Gastroesophageal sphincter (tissue), 4 donors: ENCODE data around the gene IKZF1. TPM values are rescaled to one million over a fixed set of nuclear protein-coding genes. Genes with fewer than 3 reads are reported as not detected.

Experiments used
- ATAC-seq: fragments of 150-250 bp; one replicate; pipeline ENCODE4 v1.9.1; 2016; ENCODE audit warnings: mild to moderate bottlenecking, moderate library complexity
- H3K27ac ChIP-seq, 4 donors: fragments of 200-600 bp; sonication (generic) in 3 of 4; 1 replicate in 3 of 4; 2 replicates in 1 of 4; pipeline ENCODE4 v1.5.1; 2016 to 2019
- H3K27me3 ChIP-seq: fragments of 200-600 bp; sonication (generic); one replicate; pipeline ENCODE4 v1.5.1; 2019
- H3K36me3 ChIP-seq, 2 donors: fragments of 200-600 bp; sonication (generic); one replicate each; pipeline ENCODE4 v1.5.1; 2019; ENCODE audit warnings: control low read depth in 1 of 2
- H3K4me1 ChIP-seq, 3 donors: fragments of 200-600 bp; sonication (generic); 1 replicate in 2 of 3; 2 replicates in 1 of 3; pipeline ENCODE4 v1.5.1; 2016 to 2019; ENCODE audit warnings: control low read depth in 2 of 3
- H3K4me3 ChIP-seq, 2 donors: fragments of 200-600 bp; sonication (generic); one replicate each; pipeline ENCODE4 v1.5.1; 2019; ENCODE audit warnings: mild to moderate bottlenecking in 1 of 2, moderate library complexity in 1 of 2
- H3K9me3 ChIP-seq, 3 donors: fragments of 200-600 bp; sonication (generic); one replicate each; pipeline ENCODE4 v1.5.1; 2017 to 2019; ENCODE audit warnings: control low read depth in 2 of 3
- EP300 ChIP-seq: sonication (generic); formaldehyde crosslinking; IDR thresholded peaks from one replicate; pipeline ENCODE4 v1.6.1; 2017; ENCODE audit warnings: antibody characterized with exemption, mild to moderate bottlenecking
- POLR2A ChIP-seq, 2 donors: fragments of 450-650 bp; IDR thresholded peaks; one replicate each; pipeline ENCODE4 v1.6.1; 2017; ENCODE audit warnings: antibody characterized with exemption in 2 of 2, mild to moderate bottlenecking in 2 of 2, moderate library complexity in 1 of 2
- POLR2AphosphoS5 ChIP-seq: sonication (generic); formaldehyde crosslinking; IDR thresholded peaks from one replicate; pipeline ENCODE4 v1.6.1; 2017; ENCODE audit warnings: antibody characterized with exemption
- WGBS, 2 donors: methylation state at CpG; one replicate each; pipeline ENCODE4 v1.1.5; 2018; ENCODE audit warnings: low coverage in 1 of 2; 5-methylcytosine and 5-hydroxymethylcytosine counted together
- total RNA-seq, 4 donors: library from RNA; depleted of rRNA; stranded (reverse); fragments of >200 nt; gene quantifications; one replicate each; pipeline ENCODE4 v1.1.0, GENCODE V29; 2016
- TF ChIP-seq, protein P1 (sequence below), 4 experiments: fragments of 200-600 bp in 2 of 4; fragments of 450-650 bp in 2 of 4; sonication (generic) in 1 of 4; IDR thresholded peaks; one replicate each; pipeline ENCODE4 v1.5.1; 2017 to 2019; ENCODE audit warnings: antibody characterized with exemption in 4 of 4, mild to moderate bottlenecking in 2 of 4, moderate library complexity in 2 of 4

The IKZF1 gene
- total RNA-seq, 4 donors from 2014 or later, result 2.5 to 14.1 (median 5.9) TPM

DNA sequence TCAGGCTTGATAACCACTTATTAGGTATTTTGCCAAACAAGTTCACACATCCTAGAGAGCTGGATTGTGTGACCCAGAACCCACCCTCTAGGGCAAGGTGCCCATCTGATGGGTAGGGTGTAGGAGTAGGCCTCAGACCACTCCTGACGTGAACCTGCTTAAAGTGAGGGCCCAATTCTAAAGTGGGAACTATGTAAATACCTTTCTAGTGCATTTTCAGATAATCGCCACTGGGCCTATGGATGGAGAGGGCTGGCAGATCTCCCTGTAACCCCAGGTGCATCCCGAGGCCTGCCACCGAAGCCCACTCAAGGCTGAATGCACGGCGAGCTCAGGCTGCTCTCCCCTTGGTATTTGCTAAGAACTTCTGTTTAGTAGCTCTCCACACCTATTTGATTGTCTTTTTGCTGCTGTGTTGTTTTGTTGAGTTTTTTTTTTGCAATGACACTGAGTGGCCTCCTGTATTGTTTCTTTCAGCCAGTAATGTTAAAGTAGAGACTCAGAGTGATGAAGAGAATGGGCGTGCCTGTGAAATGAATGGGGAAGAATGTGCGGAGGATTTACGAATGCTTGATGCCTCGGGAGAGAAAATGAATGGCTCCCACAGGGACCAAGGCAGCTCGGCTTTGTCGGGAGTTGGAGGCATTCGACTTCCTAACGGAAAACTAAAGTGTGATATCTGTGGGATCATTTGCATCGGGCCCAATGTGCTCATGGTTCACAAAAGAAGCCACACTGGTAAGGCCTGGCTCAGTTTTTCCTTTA lies 71.7 kb downstream of the IKZF1 start:
- Histone ChIP-seq H3K4me3 (no peak overlapping the region), H3K27me3 (peaks cover 8% of the 10 kb centered on the region), H3K9me3 (no peaks in the 10 kb centered on the region), H3K27ac (no peak overlapping the region), H3K4me1 (no peaks in the 10 kb centered on the region), H3K36me3 (no peaks in the 10 kb centered on the region)
- no peak for TF ChIP-seq EP300
- WGBS, 2 donors, result 84 to 88% methylated on average over 13 to 15 of the region's 15 CpGs
- ATAC-seq, result no peak

DNA sequence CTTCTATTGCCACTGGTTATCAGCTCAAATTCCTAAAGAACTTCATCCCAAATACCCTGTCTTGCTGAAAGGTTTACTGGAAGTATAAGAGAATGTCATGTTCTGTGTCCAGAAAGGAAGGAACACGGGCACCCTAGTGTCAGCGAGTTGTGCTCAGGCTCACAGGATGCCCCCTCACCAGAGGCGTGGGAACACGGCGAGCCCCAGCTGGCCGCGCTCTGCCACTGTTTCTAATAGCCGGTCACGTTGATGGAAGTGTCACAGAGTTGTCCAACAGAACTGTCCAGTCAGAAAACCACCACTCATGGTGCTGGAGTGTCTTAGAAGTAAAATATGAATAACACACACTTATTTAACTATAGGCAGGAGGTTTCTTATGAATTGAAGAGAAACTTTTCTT lies 72.8 kb downstream of the IKZF1 start:
- Histone ChIP-seq H3K4me1 (no peaks in the 10 kb centered on the region), H3K27ac (no peak overlapping the region), H3K36me3 (no peaks in the 10 kb centered on the region), H3K9me3 (no peaks in the 10 kb centered on the region), H3K27me3 (peaks cover 11% of the 10 kb centered on the region), H3K4me3 (no peak overlapping the region)
- TF ChIP-seq EP300 (no peak), POLR2AphosphoS5 (no peak), POLR2A (IDR thresholded peaks at IDR 0.05) (no peak)
- TF ChIP-seq, protein P1, sequence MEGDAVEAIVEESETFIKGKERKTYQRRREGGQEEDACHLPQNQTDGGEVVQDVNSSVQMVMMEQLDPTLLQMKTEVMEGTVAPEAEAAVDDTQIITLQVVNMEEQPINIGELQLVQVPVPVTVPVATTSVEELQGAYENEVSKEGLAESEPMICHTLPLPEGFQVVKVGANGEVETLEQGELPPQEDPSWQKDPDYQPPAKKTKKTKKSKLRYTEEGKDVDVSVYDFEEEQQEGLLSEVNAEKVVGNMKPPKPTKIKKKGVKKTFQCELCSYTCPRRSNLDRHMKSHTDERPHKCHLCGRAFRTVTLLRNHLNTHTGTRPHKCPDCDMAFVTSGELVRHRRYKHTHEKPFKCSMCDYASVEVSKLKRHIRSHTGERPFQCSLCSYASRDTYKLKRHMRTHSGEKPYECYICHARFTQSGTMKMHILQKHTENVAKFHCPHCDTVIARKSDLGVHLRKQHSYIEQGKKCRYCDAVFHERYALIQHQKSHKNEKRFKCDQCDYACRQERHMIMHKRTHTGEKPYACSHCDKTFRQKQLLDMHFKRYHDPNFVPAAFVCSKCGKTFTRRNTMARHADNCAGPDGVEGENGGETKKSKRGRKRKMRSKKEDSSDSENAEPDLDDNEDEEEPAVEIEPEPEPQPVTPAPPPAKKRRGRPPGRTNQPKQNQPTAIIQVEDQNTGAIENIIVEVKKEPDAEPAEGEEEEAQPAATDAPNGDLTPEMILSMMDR (IDR thresholded peaks at IDR 0.05), result no peak
- no peak for ATAC-seq
- 80 to 100% methylated on average over 1 of the region's 9 CpGs for WGBS, 2 donors

DNA sequence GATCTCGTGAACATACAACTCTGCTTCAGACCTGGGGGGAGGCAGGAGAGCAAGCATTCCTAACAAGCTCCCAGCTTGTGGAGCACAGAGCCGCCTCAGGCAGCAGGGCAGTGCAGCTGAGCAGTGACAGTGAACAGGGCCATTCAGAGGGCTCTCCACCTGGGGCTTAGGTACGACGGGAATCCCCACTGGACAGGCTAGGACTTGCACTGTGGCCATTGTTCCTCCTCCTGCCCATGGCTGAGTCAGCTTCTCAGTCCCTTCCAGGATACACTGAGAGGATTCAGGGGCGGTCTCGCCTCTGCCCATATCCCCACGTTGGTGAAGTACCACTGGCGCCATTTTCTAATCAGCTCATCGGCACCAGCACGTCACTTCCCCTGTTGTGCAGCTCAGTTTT lies 74.6 kb downstream of the IKZF1 start:
- H3K9me3 ChIP-seq, result no peaks in the 10 kb centered on the region
- H3K4me3 ChIP-seq, result no peak overlapping the region
- WGBS, 2 donors, result 49 to 90% methylated on average over 3 to 9 of the region's 10 CpGs
- H3K36me3 ChIP-seq, result no peaks in the 10 kb centered on the region
- ATAC-seq, result no peak
- no peak for TF ChIP-seq POLR2AphosphoS5
- no peak for TF ChIP-seq POLR2A (IDR thresholded peaks at IDR 0.05)
- no peak for TF ChIP-seq EP300
- TF ChIP-seq, protein P1 (IDR thresholded peaks at IDR 0.05), result no peak
- H3K27ac ChIP-seq, result no peak overlapping the region
- no peaks in the 10 kb centered on the region for H3K4me1 ChIP-seq
- peaks cover 27% of the 10 kb centered on the region for H3K27me3 ChIP-seq

DNA sequence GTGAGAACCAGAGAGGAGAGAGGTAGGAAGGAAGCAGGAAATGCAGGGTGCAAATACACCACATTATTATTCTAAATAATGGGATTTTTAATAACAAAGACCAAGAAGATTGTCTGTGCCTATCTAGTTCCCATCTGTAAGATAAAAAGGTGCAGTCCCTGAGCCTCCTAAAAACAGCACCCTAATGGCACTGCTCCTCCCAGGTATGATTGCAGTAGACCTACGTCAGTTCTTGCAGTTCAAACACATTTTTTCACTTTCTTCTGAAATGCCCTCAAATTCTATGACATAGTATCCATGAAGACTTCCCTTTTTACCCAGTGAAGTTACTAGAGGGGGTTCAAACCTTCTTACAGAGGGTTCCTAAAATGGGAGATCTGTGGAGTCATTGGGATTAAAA lies 75.0 kb downstream of the IKZF1 start:
- no peak for ATAC-seq
- peaks cover 31% of the 10 kb centered on the region for H3K27me3 ChIP-seq
- H3K36me3 ChIP-seq, result no peaks in the 10 kb centered on the region
- no peak overlapping the region for H3K4me3 ChIP-seq
- H3K9me3 ChIP-seq, result no peaks in the 10 kb centered on the region
- no peaks in the 10 kb centered on the region for H3K4me1 ChIP-seq
- TF ChIP-seq, protein P1 (IDR thresholded peaks at IDR 0.05), result no peak
- TF ChIP-seq POLR2A (IDR thresholded peaks at IDR 0.05) (no peak), EP300 (no peak), POLR2AphosphoS5 (no peak)
- WGBS, 2 donors, result 38 to 56% methylated on average over 1 of the region's 1 CpG
- H3K27ac ChIP-seq, result no peak overlapping the region

DNA sequence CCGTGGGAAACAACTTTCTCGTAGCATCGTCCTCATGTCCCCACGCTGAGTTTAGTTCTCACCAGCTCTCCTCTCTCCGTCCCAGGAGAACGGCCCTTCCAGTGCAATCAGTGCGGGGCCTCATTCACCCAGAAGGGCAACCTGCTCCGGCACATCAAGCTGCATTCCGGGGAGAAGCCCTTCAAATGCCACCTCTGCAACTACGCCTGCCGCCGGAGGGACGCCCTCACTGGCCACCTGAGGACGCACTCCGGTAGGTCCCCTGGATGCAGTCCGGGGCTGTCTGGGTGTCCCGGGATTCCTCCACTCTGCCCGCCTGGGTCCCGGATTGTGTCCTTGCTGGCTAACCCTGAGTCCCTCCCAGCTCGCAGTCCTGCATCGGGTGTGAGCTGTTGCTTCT lies 77.9 kb downstream of the IKZF1 start:
- no peak for ATAC-seq
- Histone ChIP-seq H3K4me3 (no peak overlapping the region), H3K9me3 (no peaks in the 10 kb centered on the region), H3K27me3 (peaks cover 31% of the 10 kb centered on the region), H3K27ac (no peak overlapping the region), H3K4me1 (no peaks in the 10 kb centered on the region), H3K36me3 (no peaks in the 10 kb centered on the region)
- TF ChIP-seq POLR2AphosphoS5 (no peak), POLR2A (IDR thresholded peaks at IDR 0.05) (no peak), EP300 (no peak)
- TF ChIP-seq, protein P1 (IDR thresholded peaks at IDR 0.05), result no peak
- 83% methylated on average over 16 of the region's 21 CpGs; no CpG with 5 or more reads in 1 of the 2 donors for WGBS, 2 donors
